T-helper 1 cell treated with Interleukin-12 subunit alpha and Interleukin-12 subunit beta and Interleukin-4 antibody, amounts not matched to agents 30 ng/mL and 1 ng/mL, for 36 hours (primary cell): ENCODE data around the gene IFIT1B. TPM values are rescaled to one million over a fixed set of nuclear protein-coding genes. Genes with fewer than 3 reads are reported as not detected.
"Not testable (repeated sequence)": the region's sequence is repeated elsewhere in the genome, so short reads cannot be mapped to it uniquely, and the experiment has no call there.

ENCODE experiments used
- intact Hi-C: fragments of 100-400 bp; cut with micrococcal nuclease; formaldehyde crosslinking; loops from one replicate; pipeline ENCODE4 v1.15.1; 2024
- total RNA-seq: library from RNA; stranded (reverse); gene quantifications from 2 replicates; pipeline ENCODE4 v1.2.3, GENCODE V29; 2022

IFIT1B gene
- not detected in 2 replicates for total RNA-seq

- intact Hi-C loops, result no loop called here
Observed at GRCh38 chr10:89377705-89378637, at the start of gene IFIT1B. Gene IFIT1B (plus strand): TSS chr10:89378056. CDS start chr10:89378136, 80 bp downstream.

GRCh38 chr10:89329151-89329550 is 48.7 kb upstream of the IFIT1B start:
- intact Hi-C loops, result no loop called here

GRCh38 chr10:89330014-89330413 is 47.8 kb upstream of the IFIT1B start:
- intact Hi-C loops, result not testable (repeated sequence)

- intact Hi-C loops, result no loop called here
Observed at GRCh38 chr10:89330537-89331212, 47.2 kb upstream of the IFIT1B start.

GRCh38 chr10:89331487-89332122 is 46.3 kb upstream of the IFIT1B start:
- intact Hi-C loops, result loop anchor here (1.0 kb wide), 3 partner anchors 29 to 247 kb away; partner anchors contain the start of genes IFIT2 and LIPA

GRCh38 chr10:89332123-89332633 is 45.7 kb upstream of the IFIT1B start:
- intact Hi-C loops, result loop anchor here (1.0 kb wide), 3 partner anchors 30 to 248 kb away; partner anchors contain the start of genes IFIT2 and LIPA

GRCh38 chr10:89335226-89335625 is 42.6 kb upstream of the IFIT1B start:
- intact Hi-C loops, result no loop called here

GRCh38 chr10:89336241-89336640 is 41.6 kb upstream of the IFIT1B start:
- intact Hi-C loops, result no loop called here

- intact Hi-C loops, result loop anchor here (1.0 kb wide), 1 partner anchor 10 kb away; the partner anchor contains the start of gene IFIT3
Observed at GRCh38 chr10:89337484-89337883, 40.4 kb upstream of the IFIT1B start.

GRCh38 chr10:89338713-89339112 is 39.1 kb upstream of the IFIT1B start:
- intact Hi-C loops, result no loop called here

GRCh38 chr10:89339875-89340274 is 38.0 kb upstream of the IFIT1B start:
- intact Hi-C loops, result no loop called here

- intact Hi-C loops, result no loop called here
Observed at GRCh38 chr10:89341649-89342048, 36.2 kb upstream of the IFIT1B start.

GRCh38 chr10:89342206-89342958 is 35.5 kb upstream of the IFIT1B start:
- intact Hi-C loops, result no loop called here

GRCh38 chr10:89343089-89343767 is 34.6 kb upstream of the IFIT1B start:
- intact Hi-C loops, result no loop called here

- intact Hi-C loops, result no loop called here
Observed at GRCh38 chr10:89344156-89344555, 33.7 kb upstream of the IFIT1B start.

- intact Hi-C loops, result no loop called here
Observed at GRCh38 chr10:89345367-89346000, 32.4 kb upstream of the IFIT1B start.

- intact Hi-C loops, result no loop called here
Observed at GRCh38 chr10:89346405-89347254, 31.2 kb upstream of the IFIT1B start.

GRCh38 chr10:89347701-89348457 is 30.0 kb upstream of the IFIT1B start:
- intact Hi-C loops, result no loop called here
